ENCODE results near the gene ENTPD1.
"Not testable (repeated sequence)": the region's sequence is repeated elsewhere in the genome, so short reads cannot be mapped to it uniquely, and the experiment has no call there.

ENTPD1 gene

GRCh38 chr10:95877881-95878280 is 121.9 kb downstream of the ENTPD1 start:
- Histone ChIP-seq H3K4me1 (no peaks in the 10 kb centered on the region), H3K9me3 (no peaks in the 10 kb centered on the region), H3K36me3 (no peaks in the 10 kb centered on the region; the same call in 1 of the 2 replicates), H3K27me3 (no peaks in the 10 kb centered on the region), H3K4me3 (ENCODE audit: low read depth, low read length) (no peak overlapping the region)
- DNase-seq: no peak
- no peak for TF ChIP-seq CTCF (IDR thresholded peaks at IDR 0.05; ENCODE audit: low read depth, low read length)

GRCh38 chr10:95880704-95881103 is 124.7 kb downstream of the ENTPD1 start:
- H3K27me3 ChIP-seq: no peaks in the 10 kb centered on the region
- no peak for DNase-seq
- H3K4me3 ChIP-seq (ENCODE audit: low read depth, low read length): no peak overlapping the region
- no peaks in the 10 kb centered on the region; the same call in 1 of the 2 replicates for H3K36me3 ChIP-seq
- no peak for TF ChIP-seq CTCF (IDR thresholded peaks at IDR 0.05; ENCODE audit: low read depth, low read length)
- H3K4me1 ChIP-seq: no peaks in the 10 kb centered on the region
- no peaks in the 10 kb centered on the region for H3K9me3 ChIP-seq

GRCh38 chr10:95881316-95881715 is 125.4 kb downstream of the ENTPD1 start:
- TF ChIP-seq CTCF (IDR thresholded peaks at IDR 0.05; ENCODE audit: low read depth, low read length): no peak
- no peaks in the 10 kb centered on the region for H3K27me3 ChIP-seq
- H3K36me3 ChIP-seq: no peaks in the 10 kb centered on the region; the same call in 1 of the 2 replicates
- no peaks in the 10 kb centered on the region for H3K4me1 ChIP-seq
- H3K9me3 ChIP-seq: no peaks in the 10 kb centered on the region
- H3K4me3 ChIP-seq (ENCODE audit: low read depth, low read length): no peak overlapping the region
- no peak for DNase-seq

GRCh38 chr10:95889830-95890229 is 133.9 kb downstream of the ENTPD1 start:
- no peaks in the 10 kb centered on the region for H3K36me3 ChIP-seq
- no peak for DNase-seq
- no peaks in the 10 kb centered on the region for H3K9me3 ChIP-seq
- TF ChIP-seq CTCF (IDR thresholded peaks at IDR 0.05; ENCODE audit: low read depth, low read length): no peak
- H3K27me3 ChIP-seq: no peaks in the 10 kb centered on the region
- no peak overlapping the region for H3K4me3 ChIP-seq (ENCODE audit: low read depth, low read length)
- no peaks in the 10 kb centered on the region for H3K4me1 ChIP-seq

- DNase-seq: no peak
- no peak for TF ChIP-seq CTCF (IDR thresholded peaks at IDR 0.05; ENCODE audit: low read depth, low read length)
- no peaks in the 10 kb centered on the region for H3K9me3 ChIP-seq
- H3K4me3 ChIP-seq (ENCODE audit: low read depth, low read length): no peak overlapping the region
- no peaks in the 10 kb centered on the region; the same call in 1 of the 2 replicates for H3K36me3 ChIP-seq
- H3K4me1 ChIP-seq: no peaks in the 10 kb centered on the region
- no peaks in the 10 kb centered on the region for H3K27me3 ChIP-seq
Measured at GRCh38 chr10:95896071-95896850, 140.3 kb downstream of the ENTPD1 start.

GRCh38 chr10:95905897-95906580 is 150.1 kb downstream of the ENTPD1 start:
- H3K9me3 ChIP-seq; H3K27me3 ChIP-seq; H3K36me3 ChIP-seq; H3K4me3 ChIP-seq (ENCODE audit: low read depth, low read length); DNase-seq; H3K4me1 ChIP-seq: not testable (repeated sequence)

Measured in BE2C (cell line).